Pancreas (tissue), 10 donors: ENCODE measurements around the gene COPZ1. TPM values are rescaled to one million over a fixed set of nuclear protein-coding genes. Genes with fewer than 3 reads are reported as not detected.
A peak's percentile ranks its signal among the peaks of the same experiment; 100 is the strongest.

Source experiments
- ATAC-seq, 4 donors: fragments of 200-7000 bp; cut with Tn5 transposase; one replicate each; pipeline versions ENCODE4 v1.8.0 to v1.9.1; 2020; ENCODE audit warnings: mild to moderate bottlenecking in 4 of 4, moderate library complexity in 4 of 4
- DNase-seq, 6 donors: peaks; one replicate each; pipeline ENCODE4 v3.0.0-alpha.2; 2020
- FAIRE-seq: peaks from 2 replicates; lab custom pipeline; 2012; peaks lifted over from hg19 to GRCh38; lab: Jason Lieb, UNC
- H3K27ac ChIP-seq, 4 donors: fragments of 200-600 bp; sonication (generic); 1 replicate in 3 of 4; 2 replicates in 1 of 4; pipeline versions ENCODE4 v1.5.0 to v1.8.0; 2020
- H3K27me3 ChIP-seq, 4 donors: fragments of 200-600 bp; one replicate each; pipeline ENCODE4 v1.8.0; 2021
- H3K36me3 ChIP-seq, 3 donors: fragments of 200-600 bp; sonication (generic) in 1 of 3; one replicate each; pipeline versions ENCODE4 v1.5.0 to v1.8.0; 2020 to 2021
- H3K4me1 ChIP-seq, 3 donors: fragments of 200-600 bp; one replicate each; pipeline ENCODE4 v1.8.0; 2021
- H3K4me3 ChIP-seq, 4 donors: fragments of 200-600 bp; sonication (generic) in 2 of 4; one replicate each; pipeline versions ENCODE4 v1.5.0 to v1.8.0; 2020 to 2021
- H3K9me3 ChIP-seq, 4 donors: fragments of 200-600 bp; one replicate each; pipeline ENCODE4 v1.8.0; 2021
- WGBS, 2 donors: extraction: QIAGEN DNeasy Blood & Tissue Kit; methylation state at CpG; one replicate each; pipeline ENCODE4 v1.1.7; 2013; 5-methylcytosine and 5-hydroxymethylcytosine counted together
- intact Hi-C, 3 donors: fragments of 100-400 bp; cut with DNase I; formaldehyde crosslinking; loops; one replicate each; pipeline versions ENCODE4 v1.11.1 to v1.14.2; 2022
- polyA plus RNA-seq, 2 donors: library from polyadenylated mRNA; stranded (reverse); fragments of 200-250 nt; gene quantifications; one replicate each; pipeline ENCODE4 v1.2.3, GENCODE V29; 2013
- total RNA-seq, 6 donors: library from RNA; stranded (reverse); fragmentation: NEBNext Ultra II Directional in 4 of 6; extraction: Animal tissue kit (Norgen Biotek cat#: 25700) in 4 of 6; gene quantifications; one replicate each; pipeline versions ENCODE4 v1.2.1 to v1.2.4, GENCODE V29; 2021 to 2023
- TF ChIP-seq, protein P1 (sequence below), 4 donors: fragments of 200-600 bp; sonication (generic) in 3 of 4; IDR thresholded peaks; one replicate each; pipeline versions ENCODE4 v1.5.0 to v1.8.0; 2021; ENCODE audit warnings: antibody characterized with exemption in 4 of 4
- donor health status: healthy with polysubstance abuse.
- donor health status: DM: no; HTN: no; CAD: no; lungs with moderate emphysema.
- donor health status: DM: no; HTN: no; CAD: no.
- donor health status: control.
- donor health status: control.
- donor health status: Bipolar disorder and iron deficiency.
- donor health status: DM: yes; HTN: yes; CAD: no.
- donor health status: DM: no; HTN: no; CAD: no.
- donor health status: DM: no; HTN: no; CAD: no.
- donor health status: DM: yes; HTN: yes; CAD: no.

The COPZ1 gene
- total and polyA plus RNA-seq, 8 donors, result 44.6 to 115 (median 106) TPM

GRCh38 chr12:54328595-54329337, 3.8 kb downstream of the COPZ1 start:
- no peak for DNase-seq
- Histone ChIP-seq H3K36me3 (no peaks in the 10 kb centered on the region), H3K27me3 (no peaks in the 10 kb centered on the region), H3K9me3 (no peaks in the 10 kb centered on the region), H3K27ac (peak overlapping the region in 2 of 4 donors; percentile 5 to 27), H3K4me3 (no peak overlapping the region), H3K4me1 (peaks cover 0 to 26% (median 4%) of the 10 kb centered on the region in 3 donors)
- ATAC-seq, result no peak
- WGBS, 2 donors, result 49 to 62% methylated on average over 6 of the region's 6 CpGs
- FAIRE-seq, result no peak
- intact Hi-C loops, result no loop called here
- TF ChIP-seq, protein P1, sequence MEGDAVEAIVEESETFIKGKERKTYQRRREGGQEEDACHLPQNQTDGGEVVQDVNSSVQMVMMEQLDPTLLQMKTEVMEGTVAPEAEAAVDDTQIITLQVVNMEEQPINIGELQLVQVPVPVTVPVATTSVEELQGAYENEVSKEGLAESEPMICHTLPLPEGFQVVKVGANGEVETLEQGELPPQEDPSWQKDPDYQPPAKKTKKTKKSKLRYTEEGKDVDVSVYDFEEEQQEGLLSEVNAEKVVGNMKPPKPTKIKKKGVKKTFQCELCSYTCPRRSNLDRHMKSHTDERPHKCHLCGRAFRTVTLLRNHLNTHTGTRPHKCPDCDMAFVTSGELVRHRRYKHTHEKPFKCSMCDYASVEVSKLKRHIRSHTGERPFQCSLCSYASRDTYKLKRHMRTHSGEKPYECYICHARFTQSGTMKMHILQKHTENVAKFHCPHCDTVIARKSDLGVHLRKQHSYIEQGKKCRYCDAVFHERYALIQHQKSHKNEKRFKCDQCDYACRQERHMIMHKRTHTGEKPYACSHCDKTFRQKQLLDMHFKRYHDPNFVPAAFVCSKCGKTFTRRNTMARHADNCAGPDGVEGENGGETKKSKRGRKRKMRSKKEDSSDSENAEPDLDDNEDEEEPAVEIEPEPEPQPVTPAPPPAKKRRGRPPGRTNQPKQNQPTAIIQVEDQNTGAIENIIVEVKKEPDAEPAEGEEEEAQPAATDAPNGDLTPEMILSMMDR (IDR thresholded peaks at IDR 0.05), result no peak

- Histone ChIP-seq H3K4me3 (no peak overlapping the region), H3K4me1 (peaks cover 0 to 27% (median 4%) of the 10 kb centered on the region in 3 donors), H3K9me3 (no peaks in the 10 kb centered on the region), H3K36me3 (no peaks in the 10 kb centered on the region), H3K27ac (no peak overlapping the region), H3K27me3 (no peaks in the 10 kb centered on the region)
- 57 to 59% methylated on average over 5 of the region's 5 CpGs for WGBS, 2 donors
- DNase-seq, result no peak
- FAIRE-seq, result no peak
- no peak for ATAC-seq
- intact Hi-C loops, result no loop called here
- TF ChIP-seq, protein P1 (IDR thresholded peaks at IDR 0.05), result no peak
Measured at GRCh38 chr12:54329759-54330158, 4.8 kb downstream of the COPZ1 start.

DNA sequence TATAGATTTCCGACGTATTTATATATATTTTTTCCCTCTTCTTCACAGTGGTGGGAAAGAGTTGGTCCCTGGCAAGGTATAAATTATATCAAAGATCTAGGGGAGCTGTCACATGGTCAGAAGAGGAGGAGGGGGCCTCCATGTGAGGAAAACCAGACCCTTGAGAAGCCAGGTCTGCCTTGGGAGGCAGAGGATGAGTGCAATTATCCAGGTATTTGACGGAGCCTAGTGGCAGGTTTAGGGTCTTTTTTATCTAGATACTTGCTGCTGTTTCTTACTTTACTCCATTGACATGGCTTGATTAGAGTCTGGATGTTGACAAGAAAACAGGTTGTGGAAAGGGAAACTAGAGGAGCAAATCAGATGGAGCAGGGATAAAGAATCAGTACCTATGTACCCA, 5.5 kb downstream of the COPZ1 start:
- H3K9me3 ChIP-seq, result no peaks in the 10 kb centered on the region
- WGBS, 2 donors, result 62 to 69% methylated on average over 3 of the region's 3 CpGs
- no peaks in the 10 kb centered on the region for H3K27me3 ChIP-seq
- no peak overlapping the region for H3K27ac ChIP-seq
- TF ChIP-seq, protein P1 (IDR thresholded peaks at IDR 0.05), result no peak
- no peak for FAIRE-seq
- DNase-seq, result no peak
- intact Hi-C loops, result no loop called here
- H3K4me1 ChIP-seq, result peaks cover 0 to 30% (median 4%) of the 10 kb centered on the region in 3 donors
- ATAC-seq, result no peak
- H3K36me3 ChIP-seq, result no peaks in the 10 kb centered on the region
- H3K4me3 ChIP-seq, result no peak overlapping the region

- Histone ChIP-seq H3K9me3 (no peaks in the 10 kb centered on the region), H3K4me1 (peaks cover under 1 to 33% (median 4%) of the 10 kb centered on the region in 3 donors), H3K27ac (no peak overlapping the region), H3K27me3 (no peaks in the 10 kb centered on the region), H3K36me3 (no peaks in the 10 kb centered on the region), H3K4me3 (no peak overlapping the region)
- ATAC-seq (no peak), DNase-seq (no peak), FAIRE-seq (no peak)
- intact Hi-C loops, result no loop called here
- TF ChIP-seq, protein P1 (IDR thresholded peaks at IDR 0.05), result no peak
- 78 to 85% methylated on average over 5 of the region's 5 CpGs for WGBS, 2 donors
Measured at GRCh38 chr12:54331461-54331860, 6.5 kb downstream of the COPZ1 start.

DNA sequence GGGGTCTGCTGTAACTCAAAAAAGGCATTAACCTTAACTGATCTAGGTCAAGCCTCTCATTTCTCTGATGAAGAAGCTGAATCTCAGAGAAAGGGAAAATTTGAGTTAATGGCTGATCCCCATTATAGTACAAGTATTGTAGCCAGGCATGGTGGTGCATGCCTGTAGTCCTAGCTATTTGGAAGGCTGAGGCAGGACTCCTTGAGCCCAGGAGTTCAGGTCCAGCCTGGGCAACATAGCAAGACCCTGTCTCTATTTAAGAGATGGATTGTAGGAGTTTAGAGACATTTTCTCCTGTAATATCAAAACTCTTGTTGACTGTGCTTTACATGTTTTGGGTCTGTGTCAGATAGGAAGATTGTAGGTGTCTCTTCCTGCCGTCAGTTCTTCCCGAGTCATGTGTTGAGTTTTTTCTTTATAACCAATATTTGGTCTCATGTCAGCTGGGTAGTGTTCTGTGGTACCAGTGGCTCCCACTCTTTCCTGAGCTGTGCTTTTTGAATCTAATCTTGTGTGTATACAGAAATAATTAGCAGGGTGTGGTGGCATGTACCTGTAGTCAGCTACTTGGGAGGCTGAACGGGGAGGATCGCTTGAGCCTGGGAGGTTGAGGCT, 8.6 kb downstream of the COPZ1 start:
- Histone ChIP-seq H3K9me3 (no peaks in the 10 kb centered on the region), H3K4me1 (peaks cover 14 to 46% (median 15%) of the 10 kb centered on the region in 3 donors), H3K36me3 (no peaks in the 10 kb centered on the region), H3K27ac (no peak overlapping the region), H3K27me3 (no peaks in the 10 kb centered on the region), H3K4me3 (no peak overlapping the region)
- FAIRE-seq, result no peak
- ATAC-seq, result no peak
- TF ChIP-seq, protein P1 (IDR thresholded peaks at IDR 0.05), result no peak
- 92 to 96% methylated on average over 4 of the region's 4 CpGs for WGBS, 2 donors
- intact Hi-C loops, result no loop called here
- no peak for DNase-seq
